ENCODE measurements around the gene THUMPD3.

THUMPD3 gene

GRCh38 chr3:9403463-9403862 lies 40.6 kb downstream of the THUMPD3 start:
- TF ChIP-seq, protein P1, sequence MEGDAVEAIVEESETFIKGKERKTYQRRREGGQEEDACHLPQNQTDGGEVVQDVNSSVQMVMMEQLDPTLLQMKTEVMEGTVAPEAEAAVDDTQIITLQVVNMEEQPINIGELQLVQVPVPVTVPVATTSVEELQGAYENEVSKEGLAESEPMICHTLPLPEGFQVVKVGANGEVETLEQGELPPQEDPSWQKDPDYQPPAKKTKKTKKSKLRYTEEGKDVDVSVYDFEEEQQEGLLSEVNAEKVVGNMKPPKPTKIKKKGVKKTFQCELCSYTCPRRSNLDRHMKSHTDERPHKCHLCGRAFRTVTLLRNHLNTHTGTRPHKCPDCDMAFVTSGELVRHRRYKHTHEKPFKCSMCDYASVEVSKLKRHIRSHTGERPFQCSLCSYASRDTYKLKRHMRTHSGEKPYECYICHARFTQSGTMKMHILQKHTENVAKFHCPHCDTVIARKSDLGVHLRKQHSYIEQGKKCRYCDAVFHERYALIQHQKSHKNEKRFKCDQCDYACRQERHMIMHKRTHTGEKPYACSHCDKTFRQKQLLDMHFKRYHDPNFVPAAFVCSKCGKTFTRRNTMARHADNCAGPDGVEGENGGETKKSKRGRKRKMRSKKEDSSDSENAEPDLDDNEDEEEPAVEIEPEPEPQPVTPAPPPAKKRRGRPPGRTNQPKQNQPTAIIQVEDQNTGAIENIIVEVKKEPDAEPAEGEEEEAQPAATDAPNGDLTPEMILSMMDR (IDR thresholded peaks at IDR 0.05; ENCODE audit: insufficient read depth, low read length, poor library complexity, severe bottlenecking) = no peak
- Histone ChIP-seq H3K4me3 (replicated peaks; ENCODE audit: low read depth, low read length) (no peak overlapping the region), H3K36me3 (ENCODE audit: control insufficient read depth, insufficient read depth, low read length) (no peaks in the 10 kb centered on the region), H3K27me3 (replicated peaks; ENCODE audit: control insufficient read depth, insufficient read depth, low read length) (no peaks in the 10 kb centered on the region)
- no peak for DNase-seq (ENCODE audit: extremely low read depth, insufficient read length)

GRCh38 chr3:9404680-9405079 lies 41.8 kb downstream of the THUMPD3 start:
- Histone ChIP-seq H3K27me3 (replicated peaks; ENCODE audit: control insufficient read depth, insufficient read depth, low read length) (no peaks in the 10 kb centered on the region), H3K4me3 (replicated peaks; ENCODE audit: low read depth, low read length) (no peak overlapping the region), H3K36me3 (ENCODE audit: control insufficient read depth, insufficient read depth, low read length) (no peaks in the 10 kb centered on the region)
- TF ChIP-seq, protein P1 (IDR thresholded peaks at IDR 0.05; ENCODE audit: insufficient read depth, low read length, poor library complexity, severe bottlenecking) = peak; percentile 9
- no peak for DNase-seq (ENCODE audit: extremely low read depth, insufficient read length)

- no peak overlapping the region for H3K4me3 ChIP-seq (replicated peaks; ENCODE audit: low read depth, low read length)
- no peaks in the 10 kb centered on the region for H3K36me3 ChIP-seq (ENCODE audit: control insufficient read depth, insufficient read depth, low read length)
- no peak for DNase-seq (ENCODE audit: extremely low read depth, insufficient read length)
- no peaks in the 10 kb centered on the region for H3K27me3 ChIP-seq (replicated peaks; ENCODE audit: control insufficient read depth, insufficient read depth, low read length)
- TF ChIP-seq, protein P1 (IDR thresholded peaks at IDR 0.05; ENCODE audit: insufficient read depth, low read length, poor library complexity, severe bottlenecking) = no peak
These were observed 42.9 kb downstream of the THUMPD3 start for GRCh38 chr3:9405756-9406155.

- DNase-seq (ENCODE audit: extremely low read depth, insufficient read length) = no peak
- TF ChIP-seq, protein P1 (IDR thresholded peaks at IDR 0.05; ENCODE audit: insufficient read depth, low read length, poor library complexity, severe bottlenecking) = no peak
These were observed 44.2 kb downstream of the THUMPD3 start for GRCh38 chr3:9406856-9407626.

DNA sequence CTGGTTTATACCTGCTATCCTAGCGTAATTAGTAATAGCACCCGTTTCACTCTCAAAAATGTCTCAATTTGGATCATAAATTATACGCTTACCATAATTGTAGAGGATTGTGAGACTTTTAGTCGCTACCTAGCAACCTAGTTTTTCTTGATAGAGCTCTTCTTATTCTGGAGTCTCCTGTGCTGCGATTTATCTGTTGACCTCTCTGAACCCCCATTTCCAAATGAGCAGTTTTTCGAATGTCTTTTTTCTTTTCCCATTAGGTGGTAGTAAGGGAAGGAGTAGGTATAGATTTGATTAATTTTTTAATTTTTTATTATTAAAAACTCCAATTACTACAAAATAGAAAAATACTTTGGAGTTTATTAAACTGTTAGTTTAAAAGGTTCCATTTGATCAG lies 45.2 kb downstream of the THUMPD3 start:
- H3K36me3 ChIP-seq (ENCODE audit: control insufficient read depth, insufficient read depth, low read length) = no peaks in the 10 kb centered on the region; the same call in 1 of the 2 replicates
- DNase-seq (ENCODE audit: extremely low read depth, insufficient read length) = no peak
- TF ChIP-seq, protein P1 (IDR thresholded peaks at IDR 0.05; ENCODE audit: insufficient read depth, low read length, poor library complexity, severe bottlenecking) = no peak
- H3K4me3 ChIP-seq (replicated peaks; ENCODE audit: low read depth, low read length) = no peak overlapping the region
- no peaks in the 10 kb centered on the region for H3K27me3 ChIP-seq (replicated peaks; ENCODE audit: control insufficient read depth, insufficient read depth, low read length)

More at GRCh38 chr3:9406856-9407626, 44.2 kb downstream of the THUMPD3 start:
- Histone ChIP-seq H3K27me3 (replicated peaks; ENCODE audit: control insufficient read depth, insufficient read depth, low read length) (no peaks in the 10 kb centered on the region), H3K4me3 (replicated peaks; ENCODE audit: low read depth, low read length) (no peak overlapping the region), H3K36me3 (ENCODE audit: control insufficient read depth, insufficient read depth, low read length) (no peaks in the 10 kb centered on the region)

All from GM06990 (cell line).